CD4-positive, alpha-beta memory T cell (primary cell): ENCODE measurements around the gene RSU1. TPM values are rescaled to one million over a fixed set of nuclear protein-coding genes. Genes with fewer than 3 reads are reported as not detected.

ENCODE experiments used
- CTCF ChIA-PET: fragments of 350-600 bp; sonication (Branson Sonifier 250); formaldehyde crosslinking; loops from one replicate; lab custom pipeline; 2021; ENCODE audit warnings: inconsistent platforms; ENCODE audit not compliant: partially characterized antibody; lab: Charles Lee
- POLR2A ChIA-PET: fragments of 350-600 bp; sonication (Branson Sonifier 250); formaldehyde crosslinking; loops from one replicate; lab custom pipeline; 2021; ENCODE audit not compliant: partially characterized antibody; lab: Charles Lee
- DNase-seq, 5 donors: peaks; one replicate each; pipeline versions ENCODE4 v3.0.0 to v3.0.0-alpha.2; 2020 to 2022; ENCODE audit warnings: mixed read lengths in 1 of 5
- H3K27ac ChIP-seq: one replicate; pipeline ENCODE4 v1.7.0; 2013; ENCODE audit warnings: low read depth, low read length
- H3K27me3 ChIP-seq: 2 replicates; pipeline ENCODE4 v1.7.0; 2013; ENCODE audit warnings: mild to moderate bottlenecking, low read length, moderate library complexity; ENCODE audit not compliant: insufficient read depth
- H3K36me3 ChIP-seq: 2 replicates; pipeline ENCODE4 v1.7.0; 2013; ENCODE audit warnings: mild to moderate bottlenecking, low read length, moderate library complexity; ENCODE audit not compliant: insufficient read depth
- H3K4me1 ChIP-seq: 2 replicates; pipeline ENCODE4 v1.7.0; 2013; ENCODE audit warnings: mild to moderate bottlenecking, low read length, moderate library complexity; ENCODE audit not compliant: insufficient read depth
- H3K4me3 ChIP-seq, 2 donors: one replicate each; pipeline ENCODE4 v1.7.0; 2013; ENCODE audit warnings: low read length in 2 of 2, mild to moderate bottlenecking in 1 of 2
- H3K9me3 ChIP-seq, 2 donors: one replicate each; pipeline ENCODE4 v1.7.0; 2013; ENCODE audit warnings: low read length in 2 of 2, control low read depth in 1 of 2; ENCODE audit not compliant: control insufficient read depth in 1 of 2
- H3K27ac Mint-ChIP-seq, 7 donors: one replicate each; pipeline ENCODE4 v1.8.0; 2020 to 2021; ENCODE audit warnings: mixed read lengths in 7 of 7, mild to moderate bottlenecking in 6 of 7, inconsistent platforms in 3 of 7, moderate library complexity in 3 of 7
- H3K27me3 Mint-ChIP-seq, 2 donors: one replicate each; pipeline ENCODE4 v1.8.0; 2020 to 2021; ENCODE audit warnings: mixed read lengths in 2 of 2
- H3K36me3 Mint-ChIP-seq, 2 donors: one replicate each; pipeline ENCODE4 v1.8.0; 2020 to 2021; ENCODE audit warnings: mixed read lengths in 2 of 2, inconsistent platforms in 1 of 2, mild to moderate bottlenecking in 1 of 2
- H3K4me1 Mint-ChIP-seq, 4 donors: one replicate each; pipeline ENCODE4 v1.8.0; 2020 to 2021; ENCODE audit warnings: mixed read lengths in 4 of 4, mild to moderate bottlenecking in 1 of 4
- H3K4me3 Mint-ChIP-seq, 8 donors: one replicate each; pipeline ENCODE4 v1.8.0; 2020 to 2021; ENCODE audit warnings: mixed read lengths in 8 of 8, mild to moderate bottlenecking in 7 of 8, moderate library complexity in 6 of 8, inconsistent platforms in 3 of 8
- H3K9me3 Mint-ChIP-seq, 8 donors: one replicate each; pipeline ENCODE4 v1.8.0; 2020 to 2021; ENCODE audit warnings: mixed read lengths in 8 of 8, mild to moderate bottlenecking in 5 of 8, inconsistent platforms in 3 of 8, moderate library complexity in 1 of 8
- intact Hi-C: fragments of 100-400 bp; cut with micrococcal nuclease; formaldehyde crosslinking; loops from one replicate; pipeline ENCODE4 v1.15.1; 2023
- polyA plus RNA-seq, 2 donors: library from polyadenylated mRNA; unstranded; fragments of 300-500 nt; fragmentation: Illumina TruSeq; gene quantifications; one replicate each; pipeline ENCODE4 v1.2.3, GENCODE V29; 2021
- total RNA-seq, 2 experiments: library from RNA; stranded (reverse); gene quantifications; one replicate each; pipeline ENCODE4 v1.2.3, GENCODE V29; 2021

The RSU1 gene
- total and polyA plus RNA-seq, 4 experiments from 2014 or later: 53.6 to 186 (median 95.1) TPM

- intact Hi-C loops: no loop called here
Measured at GRCh38 chr10:16845248-16845647, 28.0 kb upstream of the RSU1 start.

GRCh38 chr10:16843252-16843870 is 26.1 kb upstream of the RSU1 start:
- CTCF ChIA-PET: interaction anchor here (0.8 to 4.1 kb wide), 18 partner anchors 10 to 586 kb away, joined by 3 to 34 read pairs (median 4); no protein-coding TSS in a partner anchor
- peak in 4 of 5 donors; percentile 63 to 69 (median 67) for DNase-seq
- Histone ChIP-seq H3K9me3 (no peaks in the 10 kb centered on the region), H3K4me3 (no peak overlapping the region), H3K36me3 (no peaks in the 10 kb centered on the region), H3K27me3 (no peaks in the 10 kb centered on the region), H3K27ac (no peak overlapping the region), H3K4me1 (no peaks in the 10 kb centered on the region)
- intact Hi-C loops: loop anchor here (1.0 to 5.0 kb wide), 7 partner anchors 15 to 587 kb away; no protein-coding TSS in a partner anchor
- Mint-ChIP-seq H3K4me3 (no peak overlapping the region), H3K4me1 (peaks cover 0 to 3% (median 0%) of the 10 kb centered on the region in 4 donors), H3K27me3 (no peaks in the 10 kb centered on the region), H3K36me3 (peaks cover 0 to 8% of the 10 kb centered on the region in 2 donors), H3K9me3 (no peaks in the 10 kb centered on the region), H3K27ac (peak overlapping the region in 1 of 7 donors; percentile 31)
- POLR2A ChIA-PET: interaction anchor here (0.8 kb wide), 1 partner anchor 386 kb away, joined by 4 read pairs; no protein-coding TSS in a partner anchor

More at GRCh38 chr10:16845248-16845647, 28.0 kb upstream of the RSU1 start:
- peaks cover 0 to 3% (median 0%) of the 10 kb centered on the region in 4 donors for H3K4me1 Mint-ChIP-seq
- DNase-seq: no peak
- H3K4me3 Mint-ChIP-seq: no peak overlapping the region
- no peaks in the 10 kb centered on the region for H3K9me3 Mint-ChIP-seq
- H3K36me3 Mint-ChIP-seq: peaks cover 0 to 5% of the 10 kb centered on the region in 2 donors
- Histone ChIP-seq H3K27ac (no peak overlapping the region), H3K36me3 (no peaks in the 10 kb centered on the region), H3K9me3 (no peaks in the 10 kb centered on the region), H3K4me1 (no peaks in the 10 kb centered on the region), H3K27me3 (no peaks in the 10 kb centered on the region), H3K4me3 (no peak overlapping the region)
- no peaks in the 10 kb centered on the region for H3K27me3 Mint-ChIP-seq
- CTCF ChIA-PET: interaction anchor here (1.1 to 4.1 kb wide), 9 partner anchors 14 to 861 kb away, joined by 3 to 34 read pairs (median 4); partner anchors contain the start of gene TRDMT1
- POLR2A ChIA-PET: no interaction called here
- H3K27ac Mint-ChIP-seq: peak overlapping the region in 1 of 7 donors; percentile 33

GRCh38 chr10:16835228-16835627 is 18.0 kb upstream of the RSU1 start:
- peaks cover 5 to 13% (median 6%) of the 10 kb centered on the region in 4 donors for H3K4me1 Mint-ChIP-seq
- no peak overlapping the region for H3K4me3 ChIP-seq
- H3K4me1 ChIP-seq: peaks cover 7% of the 10 kb centered on the region
- POLR2A ChIA-PET: interaction anchor here (1.0 to 4.1 kb wide), 3 partner anchors 18 to 395 kb away, joined by 3 to 26 read pairs (median 15); partner anchors contain the start of gene RSU1
- no peaks in the 10 kb centered on the region for H3K27me3 ChIP-seq
- DNase-seq: peak; percentile 47 to 57 (median 51)
- intact Hi-C loops: no loop called here
- H3K4me3 Mint-ChIP-seq: peak overlapping the region; percentile 60 to 81 (median 78)
- no peaks in the 10 kb centered on the region for H3K9me3 ChIP-seq
- H3K36me3 ChIP-seq: no peaks in the 10 kb centered on the region
- no peaks in the 10 kb centered on the region for H3K9me3 Mint-ChIP-seq
- H3K27ac ChIP-seq: no peak overlapping the region
- CTCF ChIA-PET: interaction anchor here (0.6 to 7.6 kb wide), 5 partner anchors 12 to 1834 kb away, joined by 3 to 43 read pairs (median 3); no protein-coding TSS in a partner anchor
- H3K36me3 Mint-ChIP-seq: peaks cover 0 to 4% of the 10 kb centered on the region in 2 donors
- H3K27me3 Mint-ChIP-seq: no peaks in the 10 kb centered on the region
- H3K27ac Mint-ChIP-seq: peak overlapping the region; percentile 2 to 84 (median 79)

GRCh38 chr10:16832351-16833080 is 15.3 kb upstream of the RSU1 start:
- H3K27ac Mint-ChIP-seq: peak overlapping the region in 1 of 7 donors; percentile 36

GRCh38 chr10:16828701-16829175 is 11.5 kb upstream of the RSU1 start:
- CTCF ChIA-PET: interaction anchor here (0.8 to 3.6 kb wide), 19 partner anchors 10 to 604 kb away, joined by 3 to 23 read pairs (median 5); partner anchors contain the start of gene RSU1
- H3K4me3 ChIP-seq: no peak overlapping the region
- POLR2A ChIA-PET: interaction anchor here (1.3 kb wide), 1 partner anchor 11 kb away, joined by 3 read pairs; no protein-coding TSS in a partner anchor

More at GRCh38 chr10:16832351-16833080, 15.3 kb upstream of the RSU1 start:
- Mint-ChIP-seq H3K27me3 (no peaks in the 10 kb centered on the region), H3K4me3 (no peak overlapping the region), H3K4me1 (peaks cover 8 to 19% (median 11%) of the 10 kb centered on the region in 4 donors), H3K36me3 (no peaks in the 10 kb centered on the region), H3K9me3 (no peaks in the 10 kb centered on the region)
- Histone ChIP-seq H3K27me3 (no peaks in the 10 kb centered on the region), H3K4me1 (peaks cover 7% of the 10 kb centered on the region), H3K4me3 (no peak overlapping the region), H3K36me3 (no peaks in the 10 kb centered on the region), H3K27ac (no peak overlapping the region), H3K9me3 (no peaks in the 10 kb centered on the region)
- intact Hi-C loops: no loop called here
- no peak for DNase-seq
- ChIA-PET CTCF (interaction anchor here (1.2 to 7.6 kb wide), 3 partner anchors 9 to 423 kb away, joined by 4 to 43 read pairs (median 12); no protein-coding TSS in a partner anchor), POLR2A (interaction anchor here (4.1 kb wide), 1 partner anchor 397 kb away, joined by 26 read pairs; no protein-coding TSS in a partner anchor)

GRCh38 chr10:16828114-16828568 is 10.9 kb upstream of the RSU1 start:
- CTCF ChIA-PET: interaction anchor here (0.8 to 3.6 kb wide), 25 partner anchors 10 to 605 kb away, joined by 3 to 23 read pairs (median 4); partner anchors contain the start of gene RSU1
- POLR2A ChIA-PET: interaction anchor here (0.9 to 1.3 kb wide), 3 partner anchors 10 to 403 kb away, joined by 3 read pairs; partner anchors contain the start of gene TRDMT1
- H3K4me3 ChIP-seq: no peak overlapping the region
- intact Hi-C loops: loop anchor here (1.0 to 2.0 kb wide), 6 partner anchors 15 to 915 kb away; no protein-coding TSS in a partner anchor
- Mint-ChIP-seq H3K4me1 (peaks cover 2 to 6% (median 5%) of the 10 kb centered on the region in 4 donors), H3K27me3 (no peaks in the 10 kb centered on the region), H3K9me3 (peaks cover 0 to 5% (median 1%) of the 10 kb centered on the region in 8 donors), H3K4me3 (no peak overlapping the region), H3K36me3 (peaks cover 5 to 8% of the 10 kb centered on the region in 2 donors), H3K27ac (peak overlapping the region in 5 of 7 donors; percentile 15 to 88 (median 68))
- no peaks in the 10 kb centered on the region for H3K4me1 ChIP-seq
- H3K9me3 ChIP-seq: no peaks in the 10 kb centered on the region
- no peak overlapping the region for H3K27ac ChIP-seq
- H3K27me3 ChIP-seq: no peaks in the 10 kb centered on the region
- peak; percentile 67 to 73 (median 71) for DNase-seq
- H3K36me3 ChIP-seq: no peaks in the 10 kb centered on the region

More at GRCh38 chr10:16828701-16829175, 11.5 kb upstream of the RSU1 start:
- intact Hi-C loops: loop anchor here (1.0 to 2.0 kb wide), 6 partner anchors 15 to 914 kb away; no protein-coding TSS in a partner anchor
- Histone ChIP-seq H3K27ac (no peak overlapping the region), H3K27me3 (no peaks in the 10 kb centered on the region), H3K4me1 (no peaks in the 10 kb centered on the region), H3K9me3 (no peaks in the 10 kb centered on the region), H3K36me3 (no peaks in the 10 kb centered on the region)
- Mint-ChIP-seq H3K36me3 (peaks cover 0 to 3% of the 10 kb centered on the region in 2 donors), H3K27ac (peak overlapping the region in 1 of 7 donors; percentile 41), H3K27me3 (no peaks in the 10 kb centered on the region), H3K4me1 (peaks cover 2 to 6% (median 5%) of the 10 kb centered on the region in 4 donors), H3K9me3 (no peaks in the 10 kb centered on the region), H3K4me3 (no peak overlapping the region)
- DNase-seq: no peak
